ENCODE data around the gene TTPAL. TPM values are rescaled to one million over a fixed set of nuclear protein-coding genes. Genes with fewer than 3 reads are reported as not detected.

The TTPAL gene
- total RNA-seq, 1 experiment from 2014 or later: 5.8 TPM

DNA sequence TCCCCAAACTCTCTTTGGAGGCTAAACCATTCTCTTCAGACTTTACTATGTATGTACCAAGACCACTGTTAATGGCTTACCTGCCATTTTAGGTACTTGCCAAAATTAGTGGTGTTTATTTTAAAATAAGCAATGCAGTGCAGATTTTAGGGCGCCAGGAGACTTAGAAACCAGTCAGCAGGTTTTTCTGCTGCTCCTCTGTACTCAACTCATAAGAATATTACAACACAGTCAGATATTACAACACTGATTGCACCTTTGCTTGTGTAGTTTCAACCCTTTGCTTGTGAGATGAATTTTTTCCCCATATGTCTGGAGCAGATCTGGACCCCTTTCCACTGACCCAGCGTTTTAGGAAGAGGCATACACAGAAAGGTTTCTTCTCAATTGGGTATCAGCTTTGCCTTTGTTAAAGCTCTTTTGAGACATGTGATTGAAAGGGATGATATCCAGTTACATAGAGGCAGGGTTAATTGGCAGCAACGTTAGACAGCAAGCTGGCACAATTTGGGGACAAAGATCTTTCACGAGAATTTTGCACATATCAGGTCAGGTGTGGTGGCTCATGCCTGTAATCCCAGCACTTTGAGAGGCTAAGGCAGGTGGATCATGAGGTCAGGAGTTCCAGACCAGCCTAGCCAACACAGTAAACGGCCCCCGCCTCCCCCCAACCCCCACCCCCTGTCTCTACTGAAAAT is 6.2 kb downstream of the TTPAL start:
- no peaks in the 10 kb centered on the region for H3K27me3 ChIP-seq
- H3K4me3 ChIP-seq: no peak overlapping the region
- H3K9me3 ChIP-seq: no peaks in the 10 kb centered on the region
- no peak for DNase-seq
- H3K36me3 ChIP-seq: peaks cover 47% of the 10 kb centered on the region

DNA sequence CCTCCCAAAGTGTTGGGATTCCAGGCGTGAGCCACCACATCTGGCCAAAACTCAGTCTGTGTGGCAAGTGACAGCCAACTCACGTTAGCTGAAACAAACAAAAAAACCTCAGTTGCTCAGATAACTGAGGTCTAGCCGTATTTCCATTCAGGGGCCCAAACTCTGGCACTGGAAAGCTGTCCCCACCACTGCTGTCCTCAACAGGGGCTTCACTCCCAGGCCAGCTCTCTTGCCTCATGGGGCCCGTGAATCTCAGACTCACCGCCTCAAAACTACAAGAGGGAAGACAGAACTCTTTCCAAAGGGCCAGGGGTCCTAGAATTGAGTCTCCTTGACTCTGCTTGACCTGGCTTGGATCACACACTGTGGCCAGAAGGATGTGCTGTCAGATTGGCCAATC is 7.4 kb downstream of the TTPAL start:
- DNase-seq: no peak
- Histone ChIP-seq H3K27me3 (no peaks in the 10 kb centered on the region), H3K36me3 (peaks cover 56% of the 10 kb centered on the region), H3K4me3 (no peak overlapping the region), H3K9me3 (no peaks in the 10 kb centered on the region)

DNA sequence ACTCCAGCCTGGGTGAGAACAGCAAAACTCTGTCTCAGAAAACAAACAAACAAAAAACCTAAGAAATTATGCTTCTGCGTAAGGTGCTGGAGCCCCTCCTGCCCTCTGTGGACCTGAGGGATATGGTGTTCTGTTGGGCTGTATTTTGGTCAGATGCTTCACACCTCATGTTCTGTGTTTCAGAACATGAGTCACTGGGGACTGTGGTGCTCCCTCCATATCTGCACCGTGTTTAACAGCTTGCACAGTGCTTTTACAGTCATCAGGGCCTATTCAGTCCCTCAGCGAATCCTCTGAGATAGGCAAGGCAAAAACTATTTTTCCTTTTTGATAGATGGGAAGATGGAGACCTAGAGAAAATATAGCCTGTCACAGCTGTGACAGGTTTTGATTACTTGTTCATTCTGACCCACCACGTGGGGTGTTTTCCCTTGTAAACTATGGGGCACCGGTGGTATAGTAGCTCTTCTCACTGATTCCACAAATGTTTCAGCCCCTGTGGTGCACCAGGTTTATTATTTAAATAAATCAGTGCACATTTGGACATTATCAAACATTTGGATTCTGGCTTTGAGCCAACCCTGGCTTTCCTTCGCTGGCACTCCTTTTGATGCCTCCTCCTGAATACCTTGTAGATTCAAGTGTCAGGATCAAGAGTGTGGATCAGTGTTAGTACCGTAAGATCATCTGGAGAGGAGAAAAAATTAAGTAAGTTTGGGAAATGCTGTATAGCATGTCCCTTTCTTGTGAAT is 9.6 kb downstream of the TTPAL start:
- no peak for DNase-seq
- Histone ChIP-seq H3K4me3 (no peak overlapping the region), H3K9me3 (no peaks in the 10 kb centered on the region), H3K36me3 (peaks cover 77% of the 10 kb centered on the region), H3K27me3 (no peaks in the 10 kb centered on the region)

GRCh38 chr20:44485830-44486198 is 10.1 kb downstream of the TTPAL start:
- no peaks in the 10 kb centered on the region for H3K27me3 ChIP-seq
- peaks cover 80% of the 10 kb centered on the region for H3K36me3 ChIP-seq
- no peaks in the 10 kb centered on the region for H3K9me3 ChIP-seq
- no peak for DNase-seq
- H3K4me3 ChIP-seq: no peak overlapping the region

DNA sequence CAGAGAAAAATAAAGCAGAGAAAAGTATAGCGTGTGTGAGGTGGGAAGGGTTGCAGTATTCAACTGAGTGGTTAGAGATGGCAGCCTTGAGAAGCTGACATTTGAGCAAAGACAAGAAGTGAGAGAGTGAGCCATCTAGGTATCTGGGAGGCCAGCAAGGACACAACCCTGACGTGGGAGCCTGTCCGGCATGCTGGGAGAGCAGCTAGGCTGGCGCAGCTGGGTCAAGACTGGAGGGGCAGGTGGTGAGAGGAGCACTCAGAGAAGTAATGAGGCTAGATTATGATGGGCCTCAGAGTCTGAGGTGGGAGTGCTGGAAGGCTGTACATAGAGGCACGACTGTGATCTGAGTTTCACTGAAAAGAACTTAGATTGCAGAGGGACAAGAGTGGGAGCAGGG is 12.9 kb downstream of the TTPAL start:
- H3K4me3 ChIP-seq: no peak overlapping the region
- DNase-seq: no peak
- no peaks in the 10 kb centered on the region for H3K9me3 ChIP-seq
- H3K27me3 ChIP-seq: no peaks in the 10 kb centered on the region
- peaks cover 84% of the 10 kb centered on the region for H3K36me3 ChIP-seq

GRCh38 chr20:44489223-44489622 is 13.5 kb downstream of the TTPAL start:
- DNase-seq: no peak
- H3K36me3 ChIP-seq: peaks cover 89% of the 10 kb centered on the region
- no peak overlapping the region for H3K4me3 ChIP-seq
- no peaks in the 10 kb centered on the region for H3K27me3 ChIP-seq
- H3K9me3 ChIP-seq: no peaks in the 10 kb centered on the region

DNA sequence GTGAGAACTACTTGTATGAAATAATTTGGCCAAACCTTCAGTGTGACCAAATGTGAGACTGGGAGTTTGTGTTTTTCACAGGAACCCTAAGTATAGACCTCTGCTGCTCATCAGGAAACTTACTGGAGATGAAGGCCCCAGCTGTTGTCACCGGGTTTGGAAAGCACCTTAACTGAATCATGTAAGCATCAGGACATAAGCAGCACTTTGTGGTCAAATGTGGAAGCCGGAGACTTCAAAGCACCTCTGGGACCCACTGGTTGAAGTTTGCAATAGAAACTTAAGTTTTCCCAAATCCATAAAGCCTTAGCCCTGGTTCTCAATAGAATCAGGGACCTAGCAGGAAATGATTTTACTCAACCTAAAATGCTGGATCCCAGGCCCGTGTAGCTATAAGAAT is 14.3 kb downstream of the TTPAL start:
- Histone ChIP-seq H3K36me3 (peaks cover 86% of the 10 kb centered on the region), H3K9me3 (no peaks in the 10 kb centered on the region), H3K27me3 (no peaks in the 10 kb centered on the region), H3K4me3 (no peak overlapping the region)
- no peak for DNase-seq

- Histone ChIP-seq H3K9me3 (no peaks in the 10 kb centered on the region), H3K4me3 (no peak overlapping the region), H3K27me3 (no peaks in the 10 kb centered on the region), H3K36me3 (peaks cover 88% of the 10 kb centered on the region)
- peak; percentile 44 for DNase-seq
Observed at GRCh38 chr20:44491635-44492395, 16.1 kb downstream of the TTPAL start.

DNA sequence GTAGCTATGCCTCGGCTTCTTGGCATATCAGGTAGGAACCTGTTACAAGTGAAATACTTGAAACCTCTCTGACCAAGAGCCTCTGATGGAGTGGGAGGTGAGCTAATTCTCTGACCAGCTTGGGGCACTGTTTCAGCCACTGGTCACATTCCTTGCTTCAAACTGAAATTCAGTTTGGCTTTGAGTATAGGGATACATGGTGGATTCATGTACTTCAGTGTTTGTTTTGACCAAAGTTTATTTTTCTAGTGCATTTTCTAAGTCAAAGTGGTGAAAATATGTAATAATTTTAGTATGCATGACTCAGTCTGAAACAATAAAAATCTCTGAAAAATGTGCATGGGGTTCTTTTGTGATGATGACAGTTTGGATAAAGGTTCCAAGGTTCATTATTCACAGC is 18.6 kb downstream of the TTPAL start:
- Histone ChIP-seq H3K4me3 (no peak overlapping the region), H3K27me3 (no peaks in the 10 kb centered on the region), H3K36me3 (peaks cover 83% of the 10 kb centered on the region), H3K9me3 (no peaks in the 10 kb centered on the region)
- DNase-seq: peak; percentile 53

- DNase-seq: peak; percentile 12
- no peak overlapping the region for H3K4me3 ChIP-seq
- no peaks in the 10 kb centered on the region for H3K27me3 ChIP-seq
- H3K9me3 ChIP-seq: no peaks in the 10 kb centered on the region
- H3K36me3 ChIP-seq: peaks cover 81% of the 10 kb centered on the region
Observed at GRCh38 chr20:44494681-44495080, 19.0 kb downstream of the TTPAL start.

GRCh38 chr20:44495257-44495656 is 19.6 kb downstream of the TTPAL start:
- Histone ChIP-seq H3K4me3 (no peak overlapping the region), H3K9me3 (no peaks in the 10 kb centered on the region), H3K36me3 (peaks cover 79% of the 10 kb centered on the region), H3K27me3 (no peaks in the 10 kb centered on the region)
- DNase-seq: no peak

- H3K36me3 ChIP-seq: peaks cover 81% of the 10 kb centered on the region
- no peaks in the 10 kb centered on the region for H3K9me3 ChIP-seq
- DNase-seq: peak; percentile 50
- no peaks in the 10 kb centered on the region for H3K27me3 ChIP-seq
- H3K4me3 ChIP-seq: no peak overlapping the region
Observed at GRCh38 chr20:44495802-44496481, 20.3 kb downstream of the TTPAL start.

- Histone ChIP-seq H3K36me3 (peaks cover 82% of the 10 kb centered on the region), H3K27me3 (no peaks in the 10 kb centered on the region), H3K9me3 (no peaks in the 10 kb centered on the region), H3K4me3 (no peak overlapping the region)
- DNase-seq: peak; percentile 68
Observed at GRCh38 chr20:44496976-44497375, 21.3 kb downstream of the TTPAL start.

DNA sequence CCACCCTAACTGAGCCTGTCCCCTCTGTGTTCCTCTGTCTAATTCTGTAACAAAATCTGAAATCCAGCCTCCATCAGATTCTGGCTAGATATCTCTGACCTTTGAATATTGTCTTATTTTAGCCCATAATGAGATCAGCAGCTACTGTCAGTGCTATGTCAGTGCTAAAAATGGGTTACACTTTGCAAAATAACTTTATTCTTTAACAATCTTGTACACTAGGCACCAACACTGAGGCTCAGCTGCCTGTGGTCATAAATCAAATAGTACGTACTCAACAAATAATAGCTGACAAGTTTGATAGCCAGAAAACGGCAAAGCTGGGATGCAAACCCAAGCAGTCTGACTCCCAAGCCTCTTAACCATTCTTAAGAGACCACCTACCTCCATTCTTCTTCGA is 22.1 kb downstream of the TTPAL start:
- DNase-seq: no peak
- Histone ChIP-seq H3K27me3 (no peaks in the 10 kb centered on the region), H3K4me3 (no peak overlapping the region), H3K9me3 (no peaks in the 10 kb centered on the region), H3K36me3 (peaks cover 80% of the 10 kb centered on the region)

- H3K9me3 ChIP-seq: no peaks in the 10 kb centered on the region
- no peak for DNase-seq
- H3K36me3 ChIP-seq: peaks cover 85% of the 10 kb centered on the region
- H3K4me3 ChIP-seq: no peak overlapping the region
- no peaks in the 10 kb centered on the region for H3K27me3 ChIP-seq
Observed at GRCh38 chr20:44500221-44500620, 24.5 kb downstream of the TTPAL start.

DNA sequence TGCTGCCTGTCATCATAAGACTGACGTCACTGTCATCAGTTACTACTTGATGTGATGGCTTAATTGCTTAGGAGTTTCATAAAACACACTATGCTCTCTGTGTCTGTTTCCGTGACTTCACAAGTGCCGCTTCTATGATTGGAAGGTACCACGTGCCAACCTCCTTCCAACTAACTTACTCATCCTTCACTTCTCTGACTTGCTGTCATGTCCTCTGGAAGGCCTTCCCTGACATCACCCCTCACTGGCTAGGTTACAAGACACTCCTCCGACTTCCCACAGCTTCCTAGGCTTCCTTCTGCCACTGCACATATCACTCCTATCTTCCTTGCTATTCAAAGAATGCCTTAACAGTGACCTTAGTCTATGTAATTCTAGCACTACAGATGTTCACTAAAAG is 25.8 kb downstream of the TTPAL start:
- H3K4me3 ChIP-seq: no peak overlapping the region
- peak; percentile 75 for DNase-seq
- no peaks in the 10 kb centered on the region for H3K9me3 ChIP-seq
- H3K27me3 ChIP-seq: no peaks in the 10 kb centered on the region
- H3K36me3 ChIP-seq: peaks cover 81% of the 10 kb centered on the region

DNA sequence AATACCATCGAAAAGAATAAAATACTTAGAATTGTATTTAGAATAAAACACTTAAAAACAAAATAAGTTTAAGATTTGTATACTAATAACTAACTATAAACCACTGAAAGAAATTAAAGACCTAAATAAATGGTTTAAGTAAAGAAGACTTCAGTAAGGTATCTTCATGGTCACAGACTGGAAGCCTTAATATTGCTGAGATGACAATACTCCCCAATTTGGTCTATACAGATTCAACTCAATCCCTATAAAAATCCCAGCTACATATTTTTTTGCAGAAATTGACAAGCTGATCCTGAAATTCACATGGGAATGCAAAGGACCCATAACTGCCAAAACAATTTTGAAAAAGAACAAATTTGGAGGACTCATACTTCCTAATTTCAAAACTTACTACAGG is 27.3 kb downstream of the TTPAL start:
- DNase-seq: no peak
- H3K4me3 ChIP-seq: no peak overlapping the region
- H3K36me3 ChIP-seq: peaks cover 84% of the 10 kb centered on the region
- H3K27me3 ChIP-seq: no peaks in the 10 kb centered on the region
- no peaks in the 10 kb centered on the region for H3K9me3 ChIP-seq

Data from MG63 (cell line).